ENCODE data around the gene PCBD1.

DNA sequence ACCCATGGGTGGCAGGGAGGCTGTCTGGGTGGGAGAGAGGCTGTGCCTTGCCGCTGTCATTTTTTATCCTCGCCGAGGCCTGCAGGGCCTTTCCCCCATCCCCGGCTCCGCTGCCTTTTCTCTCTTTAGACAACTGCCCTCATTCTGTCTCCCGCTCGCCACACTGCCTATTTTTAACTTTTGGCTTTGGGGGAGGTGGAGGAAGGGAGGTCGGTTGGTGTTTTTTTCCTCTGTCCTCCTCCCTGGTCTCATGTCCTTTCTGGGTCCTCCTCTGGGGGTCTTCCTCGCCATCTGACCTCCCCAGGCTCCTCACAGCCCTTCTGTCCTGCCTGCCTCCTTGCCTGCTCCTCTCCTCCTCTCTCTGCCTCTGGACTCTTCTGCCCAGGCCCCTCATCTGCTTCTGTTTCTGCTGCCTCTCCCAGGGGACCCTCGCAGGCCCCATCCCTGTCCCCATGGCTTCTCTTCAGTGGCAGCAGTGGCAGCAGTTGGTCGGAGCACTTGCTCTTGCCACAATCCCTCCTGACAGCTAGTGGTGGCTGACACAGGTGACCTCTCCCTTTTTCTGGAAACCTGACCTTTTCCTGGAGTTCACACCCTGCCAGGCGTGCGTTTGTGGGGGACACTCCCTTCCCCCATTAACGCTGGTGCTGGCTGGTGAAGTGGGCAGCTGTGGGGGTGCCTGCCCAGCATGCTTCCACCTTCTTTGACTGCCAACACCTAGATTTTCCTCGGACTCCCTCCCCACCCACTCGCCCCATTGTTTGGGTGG, 19.5 kb upstream of the PCBD1 start:
- TF ChIP-seq, protein P1, sequence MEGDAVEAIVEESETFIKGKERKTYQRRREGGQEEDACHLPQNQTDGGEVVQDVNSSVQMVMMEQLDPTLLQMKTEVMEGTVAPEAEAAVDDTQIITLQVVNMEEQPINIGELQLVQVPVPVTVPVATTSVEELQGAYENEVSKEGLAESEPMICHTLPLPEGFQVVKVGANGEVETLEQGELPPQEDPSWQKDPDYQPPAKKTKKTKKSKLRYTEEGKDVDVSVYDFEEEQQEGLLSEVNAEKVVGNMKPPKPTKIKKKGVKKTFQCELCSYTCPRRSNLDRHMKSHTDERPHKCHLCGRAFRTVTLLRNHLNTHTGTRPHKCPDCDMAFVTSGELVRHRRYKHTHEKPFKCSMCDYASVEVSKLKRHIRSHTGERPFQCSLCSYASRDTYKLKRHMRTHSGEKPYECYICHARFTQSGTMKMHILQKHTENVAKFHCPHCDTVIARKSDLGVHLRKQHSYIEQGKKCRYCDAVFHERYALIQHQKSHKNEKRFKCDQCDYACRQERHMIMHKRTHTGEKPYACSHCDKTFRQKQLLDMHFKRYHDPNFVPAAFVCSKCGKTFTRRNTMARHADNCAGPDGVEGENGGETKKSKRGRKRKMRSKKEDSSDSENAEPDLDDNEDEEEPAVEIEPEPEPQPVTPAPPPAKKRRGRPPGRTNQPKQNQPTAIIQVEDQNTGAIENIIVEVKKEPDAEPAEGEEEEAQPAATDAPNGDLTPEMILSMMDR (IDR thresholded peaks at IDR 0.05) = no peak
- TF ChIP-seq EZH2 (IDR thresholded peaks at IDR 0.05) = no peak

Measured in neural progenitor cell (in vitro differentiated cells).